AG04450 (cell line): Measurements from ENCODE around the gene OPA1. TPM values are rescaled to one million over a fixed set of nuclear protein-coding genes. Genes with fewer than 3 reads are reported as not detected.

Source experiments
- CTCF ChIA-PET: fragments of 300-600, 350-600 bp; formaldehyde crosslinking; extraction: SDS; loops from one replicate; lab custom pipeline; 2022; ENCODE audit warnings: antibody characterized with exemption, inconsistent platforms; lab: Charles Lee
- POLR2A ChIA-PET: fragments of 350-600 bp; formaldehyde crosslinking; extraction: SDS; loops from one replicate; lab custom pipeline; 2021; ENCODE audit warnings: antibody characterized with exemption, inconsistent platforms; lab: Yijun Ruan, JAX
- DNase-seq: peaks from one replicate; pipeline ENCODE4 v3.0.0-alpha.2; 2011; ENCODE audit warnings: low read depth, low spot score
- H3K27ac ChIP-seq: one replicate; pipeline ENCODE4 v1.5.1; 2012; ENCODE audit warnings: low read depth, low read length, control low read depth
- H3K27me3 ChIP-seq: one replicate; pipeline ENCODE4 v1.6.0; 2012; ENCODE audit warnings: low read length; ENCODE audit not compliant: control insufficient read depth, insufficient read depth
- H3K4me3 ChIP-seq: 2 replicates; pipeline ENCODE4 v1.5.1; 2011; ENCODE audit warnings: mild to moderate bottlenecking, low read depth, low read length, control low read depth
- H3K9me3 ChIP-seq: 2 replicates; pipeline ENCODE4 v1.5.1; 2012; ENCODE audit warnings: low read length; ENCODE audit not compliant: control insufficient read depth, insufficient read depth
- CTCF ChIP-seq: IDR thresholded peaks from 2 replicates; pipeline ENCODE4 v1.5.1; 2011; ENCODE audit warnings: low read depth, low read length, control low read depth, inconsistent platforms
- polyA plus RNA-seq: library from polyadenylated mRNA; depleted of rRNA; stranded (reverse); fragments of >200 nt; gene quantifications from 2 replicates; pipeline ENCODE4 v1.2.3, GENCODE V29; 2011

The OPA1 gene
- polyA plus RNA-seq, 1 experiment: 52.1 TPM

- DNase-seq: no peak
- H3K27ac ChIP-seq: no peak overlapping the region
- ChIA-PET POLR2A (no interaction called here), CTCF (no interaction called here)
- TF ChIP-seq CTCF: no peak
- H3K4me3 ChIP-seq: no peak overlapping the region
- H3K9me3 ChIP-seq: peaks cover 8% of the 10 kb centered on the region
- no peaks in the 10 kb centered on the region for H3K27me3 ChIP-seq
These were observed 117.5 kb downstream of the OPA1 start for GRCh38 chr3:193710286-193711165.

- no peak for DNase-seq
- no peak for TF ChIP-seq CTCF
- Histone ChIP-seq H3K27me3 (no peaks in the 10 kb centered on the region), H3K27ac (no peak overlapping the region), H3K4me3 (no peak overlapping the region), H3K9me3 (peaks cover 8% of the 10 kb centered on the region)
- POLR2A ChIA-PET: no interaction called here
- CTCF ChIA-PET: no interaction called here
These were observed 118.1 kb downstream of the OPA1 start for GRCh38 chr3:193711166-193711485.

GRCh38 chr3:193711523-193711963, 118.5 kb downstream of the OPA1 start:
- no peak overlapping the region for H3K27ac ChIP-seq
- H3K27me3 ChIP-seq: no peaks in the 10 kb centered on the region
- CTCF ChIA-PET: no interaction called here
- POLR2A ChIA-PET: no interaction called here
- TF ChIP-seq CTCF: no peak
- DNase-seq: no peak
- H3K4me3 ChIP-seq: no peak overlapping the region
- H3K9me3 ChIP-seq: peaks cover 8% of the 10 kb centered on the region

GRCh38 chr3:193711964-193712598, 119.1 kb downstream of the OPA1 start:
- Histone ChIP-seq H3K27me3 (peaks cover 2% of the 10 kb centered on the region), H3K4me3 (no peak overlapping the region), H3K27ac (no peak overlapping the region), H3K9me3 (peaks cover 11% of the 10 kb centered on the region)
- no peak for TF ChIP-seq CTCF
- ChIA-PET CTCF (no interaction called here), POLR2A (no interaction called here)
- DNase-seq: no peak

- POLR2A ChIA-PET: no interaction called here
- TF ChIP-seq CTCF: no peak
- DNase-seq: no peak
- Histone ChIP-seq H3K4me3 (no peak overlapping the region), H3K27ac (no peak overlapping the region), H3K9me3 (peaks cover 12% of the 10 kb centered on the region), H3K27me3 (peaks cover 2% of the 10 kb centered on the region)
- CTCF ChIA-PET: no interaction called here
These were observed 119.9 kb downstream of the OPA1 start for GRCh38 chr3:193712938-193713337.
